ENCODE results near the gene ACTR3.

ACTR3 gene

DNA sequence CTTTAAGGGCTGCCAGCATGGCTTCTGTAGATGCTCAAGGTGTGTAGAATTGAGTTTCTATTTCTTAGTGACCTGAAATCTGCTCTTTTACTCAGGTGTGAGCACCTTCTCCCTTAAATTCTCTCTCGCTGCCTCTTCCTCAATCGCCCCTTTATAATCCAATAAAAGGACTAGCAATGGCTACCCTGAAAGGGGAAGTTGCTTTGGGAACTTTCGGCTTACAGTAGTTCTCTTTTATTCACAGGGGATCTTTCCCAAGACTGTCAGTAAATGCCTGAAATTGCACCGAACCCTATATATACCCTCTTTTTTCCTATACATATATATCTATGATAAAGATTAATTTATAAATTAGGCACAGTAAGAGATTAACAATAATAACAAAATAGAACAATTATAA is 121.8 kb downstream of the ACTR3 start:
- Histone ChIP-seq H3K79me2 (ENCODE audit: insufficient read depth, low read depth) (no peaks in the 10 kb centered on the region), H2AFZ (ENCODE audit: low read depth) (no peak overlapping the region), H3K4me3 (IDR thresholded peaks at IDR 0.05; ENCODE audit: insufficient read depth, low read depth, low read length) (no peak overlapping the region), H4K20me1 (ENCODE audit: insufficient read depth) (no peaks in the 10 kb centered on the region), H3K4me2 (no peak overlapping the region), H3K9ac (no peak overlapping the region), H3K27me3 (ENCODE audit: insufficient read depth, low read depth) (no peaks in the 10 kb centered on the region), H3K36me3 (ENCODE audit: insufficient read depth) (no peaks in the 10 kb centered on the region), H3K27ac (no peak overlapping the region), H3K4me1 (ENCODE audit: low read depth, poor library complexity, severe bottlenecking) (no peaks in the 10 kb centered on the region)
- TF ChIP-seq, protein P1, sequence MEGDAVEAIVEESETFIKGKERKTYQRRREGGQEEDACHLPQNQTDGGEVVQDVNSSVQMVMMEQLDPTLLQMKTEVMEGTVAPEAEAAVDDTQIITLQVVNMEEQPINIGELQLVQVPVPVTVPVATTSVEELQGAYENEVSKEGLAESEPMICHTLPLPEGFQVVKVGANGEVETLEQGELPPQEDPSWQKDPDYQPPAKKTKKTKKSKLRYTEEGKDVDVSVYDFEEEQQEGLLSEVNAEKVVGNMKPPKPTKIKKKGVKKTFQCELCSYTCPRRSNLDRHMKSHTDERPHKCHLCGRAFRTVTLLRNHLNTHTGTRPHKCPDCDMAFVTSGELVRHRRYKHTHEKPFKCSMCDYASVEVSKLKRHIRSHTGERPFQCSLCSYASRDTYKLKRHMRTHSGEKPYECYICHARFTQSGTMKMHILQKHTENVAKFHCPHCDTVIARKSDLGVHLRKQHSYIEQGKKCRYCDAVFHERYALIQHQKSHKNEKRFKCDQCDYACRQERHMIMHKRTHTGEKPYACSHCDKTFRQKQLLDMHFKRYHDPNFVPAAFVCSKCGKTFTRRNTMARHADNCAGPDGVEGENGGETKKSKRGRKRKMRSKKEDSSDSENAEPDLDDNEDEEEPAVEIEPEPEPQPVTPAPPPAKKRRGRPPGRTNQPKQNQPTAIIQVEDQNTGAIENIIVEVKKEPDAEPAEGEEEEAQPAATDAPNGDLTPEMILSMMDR (conservative IDR thresholded peaks at IDR 0.05; ENCODE audit: low read depth, low read length): no peak

Measured in KMS-11 (cell line).